Right atrium auricular region (tissue), 2 donors: ENCODE data around the gene ADAMTS15. TPM values are rescaled to one million over a fixed set of nuclear protein-coding genes. Genes with fewer than 3 reads are reported as not detected.

Experiments
- DNase-seq: peaks from one replicate; pipeline ENCODE4 v3.0.0-alpha.2; 2019; ENCODE audit warnings: low spot score
- H3K27ac ChIP-seq, 2 donors: fragments of 200-600 bp; sonication (generic); 1 replicate in 1 of 2; 2 replicates in 1 of 2; pipeline ENCODE4 v1.5.1; 2016 to 2019
- H3K27me3 ChIP-seq, 2 donors: fragments of 200-600 bp; sonication (generic); one replicate each; pipeline versions ENCODE4 v1.5.1 to v1.6.0; 2017 to 2019
- H3K36me3 ChIP-seq: fragments of 200-600 bp; sonication (generic); one replicate; pipeline ENCODE4 v1.5.1; 2016
- H3K4me1 ChIP-seq, 2 donors: fragments of 200-600 bp; sonication (generic); one replicate each; pipeline versions ENCODE4 v1.5.1 to v1.6.0; 2017 to 2019
- H3K4me3 ChIP-seq, 2 donors: fragments of 200-600 bp; sonication (generic); 1 replicate in 1 of 2; 2 replicates in 1 of 2; pipeline ENCODE4 v1.5.1; 2017 to 2019; ENCODE audit warnings: mild to moderate bottlenecking in 1 of 2, moderate library complexity in 1 of 2
- H3K9me3 ChIP-seq, 2 donors: fragments of 200-600 bp; sonication (generic); one replicate each; pipeline ENCODE4 v1.5.1; 2019
- CTCF ChIP-seq, 2 donors: fragments of 200-600 bp; sonication (generic); IDR thresholded peaks; one replicate each; pipeline ENCODE4 v1.5.1; 2019; ENCODE audit warnings: antibody characterized with exemption in 2 of 2
- total RNA-seq, 2 donors: library from RNA; depleted of rRNA; stranded (reverse); fragments of >200 nt; gene quantifications; one replicate each; pipeline ENCODE4 v1.1.0, GENCODE V29; 2016

Gene ADAMTS15
- total RNA-seq, 2 donors from 2014 or later = 17.5 to 21.2 TPM

GRCh38 chr11:130428316-130429119 lies 19.9 kb upstream of the ADAMTS15 start, which contains the start of gene ADAMTS8:
TSS of gene ADAMTS8 (minus strand) at chr11:130428609. CDS start at chr11:130428286, 323 bp downstream.
- peaks cover 0 to 4% of the 10 kb centered on the region in 2 donors for H3K27me3 ChIP-seq
- no peak for DNase-seq
- peak within 1 kb of the TSS in 1 of 2 donors; percentile 54 for H3K27ac ChIP-seq

GRCh38 chr11:130429120-130429681 lies 19.2 kb upstream of the ADAMTS15 start:
- Histone ChIP-seq H3K4me1 (peaks cover 0 to 25% of the 10 kb centered on the region in 2 donors), H3K9me3 (no peaks in the 10 kb centered on the region), H3K27ac (no peak overlapping the region), H3K4me3 (no peak overlapping the region), H3K27me3 (peaks cover 0 to 4% of the 10 kb centered on the region in 2 donors), H3K36me3 (no peaks in the 10 kb centered on the region)
- no peak for TF ChIP-seq CTCF (IDR thresholded peaks at IDR 0.05)
- no peak for DNase-seq

More at GRCh38 chr11:130428316-130429119, 19.9 kb upstream of the ADAMTS15 start, which contains the start of gene ADAMTS8:
- Histone ChIP-seq H3K9me3 (no peaks in the 10 kb centered on the region), H3K4me3 (peak within 1 kb of the TSS; percentile 35 to 55), H3K36me3 (no peaks in the 10 kb centered on the region), H3K4me1 (peaks cover 0 to 25% of the 10 kb centered on the region in 2 donors)
- TF ChIP-seq CTCF (IDR thresholded peaks at IDR 0.05) = no peak

GRCh38 chr11:130429983-130430382 lies 18.5 kb upstream of the ADAMTS15 start:
- H3K27me3 ChIP-seq = peaks cover 0 to 4% of the 10 kb centered on the region in 2 donors
- TF ChIP-seq CTCF (IDR thresholded peaks at IDR 0.05) = no peak
- peaks cover 0 to 25% of the 10 kb centered on the region in 2 donors for H3K4me1 ChIP-seq
- DNase-seq = no peak
- H3K4me3 ChIP-seq = no peak overlapping the region
- no peaks in the 10 kb centered on the region for H3K36me3 ChIP-seq
- no peak overlapping the region for H3K27ac ChIP-seq
- H3K9me3 ChIP-seq = no peaks in the 10 kb centered on the region

- no peaks in the 10 kb centered on the region for H3K36me3 ChIP-seq
- no peaks in the 10 kb centered on the region for H3K9me3 ChIP-seq
- peaks cover 0 to 4% of the 10 kb centered on the region in 2 donors for H3K27me3 ChIP-seq
- no peak overlapping the region for H3K4me3 ChIP-seq
- peak; percentile 73 to 74 for TF ChIP-seq CTCF (IDR thresholded peaks at IDR 0.05)
- peak; percentile 82 for DNase-seq
- H3K4me1 ChIP-seq = peaks cover 0 to 34% of the 10 kb centered on the region in 2 donors
- no peak overlapping the region for H3K27ac ChIP-seq
These were observed 17.1 kb upstream of the ADAMTS15 start for GRCh38 chr11:130431331-130431773.

GRCh38 chr11:130431801-130432200 lies 16.6 kb upstream of the ADAMTS15 start:
- H3K27ac ChIP-seq = no peak overlapping the region
- H3K27me3 ChIP-seq = peaks cover 0 to 4% of the 10 kb centered on the region in 2 donors
- no peak for DNase-seq
- peaks cover 0 to 29% of the 10 kb centered on the region in 2 donors for H3K4me1 ChIP-seq
- TF ChIP-seq CTCF (IDR thresholded peaks at IDR 0.05) = no peak
- no peaks in the 10 kb centered on the region for H3K9me3 ChIP-seq
- H3K4me3 ChIP-seq = no peak overlapping the region
- H3K36me3 ChIP-seq = no peaks in the 10 kb centered on the region
